HG02763 (cell line): ENCODE results near the gene SOBP.
"Not testable (repeated sequence)": the region's sequence is repeated elsewhere in the genome, so short reads cannot be mapped to it uniquely, and the experiment has no call there.

Source experiments
- ATAC-seq: cut with Tn5 transposase; IDR thresholded peaks from one replicate; pipeline ENCODE4 v1.9.1; 2021; ENCODE audit warnings: mild to moderate bottlenecking, moderate library complexity; ENCODE audit not compliant: unreplicated experiment

Gene SOBP

DNA sequence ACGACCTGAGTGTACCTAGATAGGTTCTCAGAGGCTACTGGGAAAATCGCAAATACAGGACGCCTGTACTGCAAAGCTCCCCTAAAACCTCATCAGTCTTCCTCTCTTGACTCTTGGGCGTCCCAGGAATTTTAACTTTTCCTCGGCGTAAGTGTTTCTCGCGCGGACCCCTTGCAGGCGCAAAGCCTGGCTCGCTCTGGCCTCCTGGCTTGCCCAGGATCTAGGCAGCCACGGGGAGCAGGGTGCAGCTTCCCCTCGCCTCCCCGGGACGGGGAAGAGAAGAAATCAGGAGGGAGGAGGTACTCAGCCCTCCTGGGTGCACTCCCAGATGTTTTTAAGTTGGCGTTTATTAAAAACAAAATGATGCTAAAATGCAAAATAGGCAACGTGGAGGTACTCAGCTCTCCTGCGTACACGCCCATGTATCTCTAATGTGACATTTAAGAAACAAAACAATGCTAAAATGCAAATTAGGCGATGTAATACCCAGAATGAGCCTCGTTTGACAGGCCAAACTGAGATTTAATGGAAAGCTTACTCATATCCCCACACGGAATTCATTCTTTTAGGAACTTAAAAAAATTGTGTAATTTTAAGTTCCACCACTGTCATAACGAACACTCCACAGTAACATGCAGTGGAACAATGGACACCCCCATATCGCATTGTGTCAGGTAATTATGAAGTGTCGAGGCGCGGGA is 1.6 kb upstream of the SOBP start:
- ATAC-seq: no peak

GRCh38 chr6:107488875-107489635 is 862 bp upstream of the SOBP start:
- ATAC-seq: no peak

DNA sequence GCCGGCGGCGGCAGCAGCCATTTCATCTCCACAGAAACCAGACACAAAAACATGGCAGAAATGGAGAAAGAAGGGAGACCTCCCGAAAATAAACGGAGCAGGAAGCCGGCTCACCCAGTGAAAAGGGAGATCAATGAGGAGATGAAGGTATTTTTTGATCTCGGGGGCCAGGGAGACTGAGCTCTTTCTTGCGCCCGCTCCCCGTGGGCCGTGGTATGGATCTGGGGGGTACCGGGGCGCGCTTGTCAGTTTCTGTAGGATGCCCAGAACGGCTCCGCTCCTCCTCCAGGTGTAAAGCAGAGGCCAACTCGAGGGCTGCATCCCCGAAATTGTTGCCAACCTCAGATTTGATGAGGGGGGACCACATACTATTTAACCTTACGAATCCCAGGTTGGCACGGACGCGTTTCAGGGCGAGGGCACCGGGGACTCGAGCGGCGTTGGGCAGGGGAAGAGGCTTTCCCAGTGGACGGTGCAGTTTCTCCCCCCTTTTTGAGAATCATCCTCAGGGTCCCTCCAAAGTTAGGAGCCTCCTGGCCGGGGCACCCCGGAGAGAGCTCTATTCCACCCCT is 735 bp downstream of the SOBP start:
- ATAC-seq: no peak

GRCh38 chr6:107491138-107491609 is 1.3 kb downstream of the SOBP start:
- no peak for ATAC-seq

DNA sequence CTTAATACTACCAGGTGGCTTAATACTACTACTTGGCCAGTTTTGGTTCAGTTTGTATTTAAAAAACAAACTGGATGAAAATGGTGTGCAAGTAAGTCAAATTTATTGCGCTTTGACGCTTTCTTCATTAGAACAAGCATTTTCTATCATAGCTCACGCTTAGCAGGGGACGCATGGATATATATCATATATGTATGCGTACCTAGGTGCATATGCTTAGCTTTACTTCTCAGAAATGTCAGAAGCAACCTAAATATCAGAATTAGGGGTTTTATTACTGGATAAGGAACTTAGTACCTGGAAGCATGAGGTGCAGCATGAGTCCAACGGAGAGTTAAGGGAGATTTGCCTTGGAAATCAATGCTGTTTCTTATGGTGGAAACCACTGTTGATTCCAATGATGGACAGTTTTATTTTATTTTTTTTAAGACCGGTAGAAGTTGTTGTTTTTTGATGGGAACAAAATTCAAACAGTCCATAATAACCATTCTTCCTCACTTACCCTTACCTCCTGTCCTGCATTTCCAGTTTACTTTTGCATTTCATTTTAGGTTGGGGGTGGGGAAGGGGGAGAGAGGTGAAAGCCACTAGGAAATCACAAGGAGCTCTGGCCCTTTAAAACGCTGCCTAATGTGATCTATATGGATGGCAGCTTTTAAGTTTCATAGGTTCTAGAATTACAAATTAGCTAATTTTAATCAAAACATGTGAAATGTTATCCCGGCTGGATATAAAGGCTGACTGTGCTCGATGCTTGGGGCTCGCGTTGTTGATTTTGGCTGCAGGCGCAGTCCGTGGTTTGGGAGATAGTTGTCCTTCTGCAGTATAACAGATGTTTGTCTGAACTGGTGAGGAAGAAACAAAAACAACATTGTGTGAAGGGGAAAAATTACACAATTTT is 2.1 kb downstream of the SOBP start:
- no peak for ATAC-seq

- ATAC-seq: no peak
These were observed 3.5 kb downstream of the SOBP start for GRCh38 chr6:107493158-107494057.

- ATAC-seq: no peak
These were observed 5.3 kb downstream of the SOBP start for GRCh38 chr6:107495196-107495643.

GRCh38 chr6:107495971-107496370 is 6.1 kb downstream of the SOBP start:
- no peak for ATAC-seq

DNA sequence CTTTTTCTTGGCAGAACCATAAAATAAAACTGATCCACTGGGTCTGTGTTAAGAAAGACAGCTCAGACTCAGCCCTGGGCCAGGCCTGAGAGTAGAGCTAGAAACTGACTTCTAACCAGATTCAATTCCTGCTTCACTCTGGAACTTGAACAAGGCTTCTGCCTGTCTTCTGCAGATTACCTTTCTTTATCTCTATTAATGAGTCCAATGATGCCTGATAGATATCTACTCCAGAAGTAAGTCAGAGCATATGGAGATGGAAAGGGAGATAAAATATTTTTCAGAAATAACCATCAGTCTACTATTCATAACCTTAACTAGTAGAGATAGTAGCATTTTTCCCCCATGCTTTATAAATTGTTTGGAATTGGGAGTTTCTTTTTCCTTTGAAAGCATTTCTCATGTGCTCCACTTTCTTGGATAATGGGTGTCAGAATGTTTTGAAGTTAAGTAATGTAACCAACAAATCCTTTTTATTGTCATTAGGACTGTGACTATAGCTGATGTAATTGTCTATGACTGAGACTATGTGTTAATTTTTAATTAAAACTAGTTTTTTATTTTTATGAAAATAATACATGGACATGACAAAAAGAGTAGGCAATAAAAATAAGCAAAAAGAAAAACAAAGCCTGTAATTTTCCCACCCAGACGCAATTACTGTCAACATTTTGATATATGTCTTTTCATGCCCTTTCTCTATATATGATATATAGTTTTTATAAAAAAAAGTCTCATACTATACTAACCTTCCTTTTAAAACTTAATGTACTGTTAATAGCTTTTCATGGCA is 7.2 kb downstream of the SOBP start:
- ATAC-seq: no peak

GRCh38 chr6:107504270-107505026 is 14.5 kb downstream of the SOBP start:
- ATAC-seq: no peak

DNA sequence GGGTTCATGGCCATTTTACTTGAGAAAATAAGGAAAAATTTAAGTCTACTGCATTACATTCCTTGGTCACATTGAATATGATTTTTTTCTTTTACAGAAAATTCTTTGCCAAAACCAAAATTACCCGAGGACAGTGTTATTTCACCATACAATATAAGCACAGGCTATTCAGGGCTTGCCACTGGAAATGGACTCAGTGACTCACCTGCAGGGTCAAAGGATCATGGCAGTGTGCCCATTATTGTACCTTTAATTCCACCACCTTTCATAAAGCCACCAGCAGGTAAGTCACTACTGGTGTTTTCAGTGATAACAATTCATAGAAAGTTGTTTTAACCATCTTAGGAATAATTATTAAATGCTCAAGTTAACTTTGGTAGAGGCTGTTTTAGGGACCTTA is 16.2 kb downstream of the SOBP start:
- no peak for ATAC-seq

DNA sequence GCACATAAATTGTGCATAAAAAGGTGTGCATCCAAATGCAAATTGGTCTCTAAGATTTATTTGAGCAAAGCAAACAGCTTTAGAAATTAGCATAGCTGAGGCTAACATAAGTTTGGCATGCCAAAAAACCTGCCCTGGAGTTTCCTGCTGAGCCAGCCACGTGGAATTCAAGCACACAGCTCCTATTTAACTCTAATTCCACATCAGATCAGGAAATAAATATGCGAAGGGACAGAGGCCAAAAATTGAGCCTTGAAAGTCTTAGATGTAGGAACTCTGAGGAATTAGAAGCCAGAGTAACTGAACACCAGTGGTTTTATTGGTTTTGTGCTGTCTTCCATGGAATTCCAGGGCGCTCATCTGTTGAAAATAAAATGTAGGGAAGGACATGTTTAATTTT is 19.6 kb downstream of the SOBP start:
- no peak for ATAC-seq

DNA sequence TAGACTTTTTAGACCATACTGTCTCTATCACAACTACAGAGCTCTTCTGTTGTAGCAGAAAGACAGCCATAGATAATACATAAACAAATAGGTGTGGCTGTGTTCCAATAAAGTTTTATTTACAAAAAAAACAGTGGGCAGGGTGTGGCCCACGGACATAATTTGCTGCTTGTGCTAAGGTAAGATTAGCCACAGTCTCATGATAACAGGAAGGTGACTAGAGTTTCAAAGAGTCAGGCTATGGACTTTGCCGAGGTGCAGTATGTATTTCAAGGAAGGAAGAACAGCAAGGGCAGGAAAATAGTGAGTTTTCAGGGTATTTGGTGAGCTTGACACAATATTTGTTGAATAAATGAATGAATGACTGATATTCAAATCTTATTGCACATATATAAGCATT is 20.2 kb downstream of the SOBP start:
- no peak for ATAC-seq

- ATAC-seq: no peak
These were observed 21.6 kb downstream of the SOBP start for GRCh38 chr6:107511511-107511993.

DNA sequence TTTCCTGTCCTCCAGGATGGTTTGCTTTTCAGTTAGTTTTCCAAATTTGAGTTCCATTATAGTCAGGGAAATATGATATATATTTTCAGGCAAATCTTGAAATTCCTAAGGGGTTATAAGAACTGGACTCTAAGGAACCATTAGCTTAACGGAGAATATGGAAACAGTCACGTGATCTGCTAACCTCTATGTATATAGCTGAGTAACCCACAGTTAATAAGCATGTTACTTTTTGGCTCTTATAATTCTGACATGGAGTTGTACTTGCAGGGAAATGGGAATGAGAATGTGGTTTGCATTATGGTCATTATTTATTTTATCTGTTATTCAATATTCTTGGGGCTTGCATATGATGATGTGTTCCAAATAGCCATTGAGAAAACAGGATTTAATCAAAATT is 23.3 kb downstream of the SOBP start:
- no peak for ATAC-seq

- ATAC-seq: no peak
These were observed 26.0 kb downstream of the SOBP start for GRCh38 chr6:107515955-107516354.

GRCh38 chr6:107517274-107517673 is 27.4 kb downstream of the SOBP start:
- ATAC-seq: no peak

- ATAC-seq: not testable (repeated sequence)
These were observed 29.3 kb downstream of the SOBP start for GRCh38 chr6:107519224-107519623.
